Astrocyte of the spinal cord (primary cell): ENCODE results near the gene DOCK3.

Experiments used
- DNase-seq: peaks from one replicate; pipeline ENCODE4 v3.0.0; 2011; ENCODE audit warnings: low read depth, low spot score
- H3K4me3 ChIP-seq: 2 replicates; pipeline ENCODE4 v1.5.1; 2011; ENCODE audit warnings: low read depth, mild to moderate bottlenecking, low read length, moderate library complexity
- CTCF ChIP-seq: IDR thresholded peaks from 2 replicates; pipeline ENCODE4 v1.5.1; 2012; ENCODE audit warnings: low read depth, mild to moderate bottlenecking, low read length, inconsistent platforms
- in situ Hi-C: cut with HindIII; loops from 2 replicates; pipeline ENCODE4 v1.10.0; 2017; ENCODE audit warnings: low sequenced_read_pairs

DOCK3 gene

GRCh38 chr3:51311055-51311454, 636.3 kb downstream of the DOCK3 start:
- peak; percentile 45 for DNase-seq
- H3K4me3 ChIP-seq = no peak overlapping the region
- in situ Hi-C loops = no loop called here
- peak; percentile 60 for TF ChIP-seq CTCF

GRCh38 chr3:51328206-51328605, 653.5 kb downstream of the DOCK3 start:
- no peak for TF ChIP-seq CTCF
- DNase-seq = no peak
- in situ Hi-C loops = no loop called here
- H3K4me3 ChIP-seq = no peak overlapping the region

GRCh38 chr3:51330046-51330445, 655.3 kb downstream of the DOCK3 start:
- no peak for DNase-seq
- in situ Hi-C loops = no loop called here
- no peak overlapping the region for H3K4me3 ChIP-seq
- TF ChIP-seq CTCF = no peak

- in situ Hi-C loops = no loop called here
- TF ChIP-seq CTCF = no peak
- DNase-seq = no peak
- no peak overlapping the region for H3K4me3 ChIP-seq
Measured at GRCh38 chr3:51332156-51332555, 657.4 kb downstream of the DOCK3 start.

- no peak for DNase-seq
- in situ Hi-C loops = no loop called here
- H3K4me3 ChIP-seq = no peak overlapping the region
- no peak for TF ChIP-seq CTCF
Measured at GRCh38 chr3:51333021-51333420, 658.3 kb downstream of the DOCK3 start.

- in situ Hi-C loops = no loop called here
- no peak for TF ChIP-seq CTCF
- DNase-seq = no peak
- no peak overlapping the region for H3K4me3 ChIP-seq
Measured at GRCh38 chr3:51336261-51336660, 661.5 kb downstream of the DOCK3 start.

- no peak for DNase-seq
- no peak for TF ChIP-seq CTCF
- no peak overlapping the region for H3K4me3 ChIP-seq
- in situ Hi-C loops = no loop called here
Measured at GRCh38 chr3:51337666-51338065, 662.9 kb downstream of the DOCK3 start.
